SK-N-SH treated with all-trans-retinoic acid at 6 μM for 48 hours (cell line): ENCODE measurements around the gene MYH14.

Source experiments
- ATAC-seq: fragments of 200-7000 bp; cut with Tn5 transposase; 3 replicates; pipeline ENCODE4 v1.9.1; 2020; ENCODE audit warnings: mild to moderate bottlenecking, moderate library complexity
- ARNTL ChIP-seq: fragments of 450-650 bp; formaldehyde crosslinking; IDR thresholded peaks from 2 replicates; pipeline ENCODE4 v1.5.0; 2020; ENCODE audit warnings: low read depth, mild to moderate bottlenecking, moderate library complexity, borderline replicate concordance
- BACH2 ChIP-seq: fragments of 250-450 bp; sonication (Bioruptor Pico); IDR thresholded peaks from 2 replicates; pipeline ENCODE4 v1.9.0; 2021; ENCODE audit warnings: mild to moderate bottlenecking, borderline replicate concordance
- ESRRG ChIP-seq: fragments of 250-450 bp; sonication (Bioruptor Pico); IDR thresholded peaks from 2 replicates; pipeline ENCODE4 v1.6.1; 2021; ENCODE audit warnings: mild to moderate bottlenecking
- GLIS3 ChIP-seq: fragments of 250-450 bp; sonication (Bioruptor Pico); IDR thresholded peaks from 2 replicates; pipeline ENCODE4 v1.5.0; 2020; ENCODE audit warnings: mild to moderate bottlenecking, moderate library complexity
- OSR1 ChIP-seq: fragments of 250-450 bp; sonication (Bioruptor Pico); IDR thresholded peaks from 2 replicates; pipeline ENCODE4 v1.8.0; 2022; ENCODE audit warnings: moderate library complexity, mild to moderate bottlenecking, inconsistent platforms
- PPARA ChIP-seq: fragments of 250-450 bp; sonication (Bioruptor Pico); IDR thresholded peaks from 2 replicates; pipeline ENCODE4 v1.5.0; 2020; ENCODE audit warnings: mild to moderate bottlenecking, borderline replicate concordance
- RARB ChIP-seq: fragments of 250-450 bp; sonication (Bioruptor Pico); IDR thresholded peaks from 2 replicates; pipeline ENCODE4 v1.8.0; 2021; ENCODE audit warnings: mild to moderate bottlenecking, moderate library complexity
- SNAI2 ChIP-seq: fragments of 250-450 bp; sonication (Bioruptor Pico); IDR thresholded peaks from 2 replicates; pipeline ENCODE4 v1.5.0; 2020; ENCODE audit warnings: mild to moderate bottlenecking, moderate library complexity
- TCF4 ChIP-seq: fragments of 250-450 bp; sonication (Bioruptor Pico); IDR thresholded peaks from 2 replicates; pipeline ENCODE4 v1.8.0; 2021; ENCODE audit warnings: mild to moderate bottlenecking, moderate library complexity, borderline replicate concordance
- TOX ChIP-seq: fragments of 250-450 bp; sonication (Bioruptor Pico); IDR thresholded peaks from 2 replicates; pipeline ENCODE4 v1.8.0; 2021; ENCODE audit warnings: mild to moderate bottlenecking, moderate library complexity, borderline replicate concordance
- ZC3H10 ChIP-seq: fragments of 250-450 bp; sonication (Bioruptor Pico); IDR thresholded peaks from 2 replicates; pipeline ENCODE4 v1.5.1; 2021; ENCODE audit warnings: mild to moderate bottlenecking, moderate library complexity
- ZFP3 ChIP-seq: fragments of 250-450 bp; sonication (Bioruptor Pico); IDR thresholded peaks from 2 replicates; pipeline ENCODE4 v1.5.0; 2020; ENCODE audit warnings: mild to moderate bottlenecking, moderate library complexity
- ZFP30 ChIP-seq: fragments of 450-650 bp; formaldehyde crosslinking; IDR thresholded peaks from 2 replicates; pipeline ENCODE4 v1.5.0; 2022; ENCODE audit warnings: mild to moderate bottlenecking, moderate library complexity
- ZNF565 ChIP-seq: fragments of 450-650 bp; formaldehyde crosslinking; conservative IDR thresholded peaks from 2 replicates; pipeline ENCODE4 v1.5.0; 2020; ENCODE audit warnings: low read depth, mild to moderate bottlenecking, moderate library complexity
- ZNF70 ChIP-seq: fragments of 450-650 bp; formaldehyde crosslinking; IDR thresholded peaks from 2 replicates; pipeline ENCODE4 v1.5.0; 2020; ENCODE audit warnings: mild to moderate bottlenecking, moderate library complexity
- ZNF8 ChIP-seq: fragments of 450-650 bp; formaldehyde crosslinking; IDR thresholded peaks from 2 replicates; pipeline ENCODE4 v1.5.0; 2020; ENCODE audit warnings: mild to moderate bottlenecking, moderate library complexity
- TF ChIP-seq, protein P1 (sequence below): fragments of 250-450 bp; sonication (Bioruptor Pico); IDR thresholded peaks from 2 replicates; pipeline ENCODE4 v1.5.0; 2020; ENCODE audit warnings: mild to moderate bottlenecking, moderate library complexity
- TF ChIP-seq, protein P2 (sequence below): fragments of 250-450 bp; sonication (Bioruptor Pico); IDR thresholded peaks from 2 replicates; pipeline ENCODE4 v1.5.1; 2020; ENCODE audit warnings: low read depth, mild to moderate bottlenecking, moderate library complexity
- TF ChIP-seq, protein P3 (sequence below): fragments of 250-450 bp; sonication (Bioruptor Pico); IDR thresholded peaks from 2 replicates; pipeline ENCODE4 v1.5.1; 2021; ENCODE audit warnings: mild to moderate bottlenecking, moderate library complexity
- TF ChIP-seq, protein P4 (sequence below): fragments of 250-450 bp; sonication (Bioruptor Pico); IDR thresholded peaks from 2 replicates; pipeline ENCODE4 v1.8.0; 2020; ENCODE audit warnings: mild to moderate bottlenecking, moderate library complexity, borderline replicate concordance

The MYH14 gene

DNA sequence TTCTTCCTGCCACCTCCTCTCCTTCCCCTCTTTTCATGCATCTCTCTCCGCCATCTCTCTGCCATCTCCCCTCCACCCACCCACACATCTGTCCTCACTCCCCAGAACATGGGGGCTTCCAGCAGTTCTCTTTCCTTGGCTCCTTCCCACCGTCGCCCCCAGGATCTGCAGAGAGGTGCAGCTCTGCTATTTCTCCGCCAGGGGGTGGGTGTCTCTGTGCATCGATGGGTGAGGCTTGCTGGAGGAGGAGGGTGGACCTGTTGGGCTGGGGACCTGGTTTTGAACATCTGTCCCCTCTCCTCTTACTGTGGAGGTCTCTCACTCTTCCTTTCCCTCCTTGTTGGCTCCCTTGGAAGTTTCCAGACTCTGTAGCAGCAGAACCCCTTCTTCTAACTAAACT, 51.7 kb downstream of the MYH14 start:
- TF ChIP-seq ZNF70 (no peak), ZNF565 (CRISPR knock-in tag) (no peak), SNAI2 (CRISPR knock-in tag) (no peak), ZNF8 (CRISPR knock-in tag) (no peak), OSR1 (CRISPR knock-in tag) (no peak), ARNTL (CRISPR knock-in tag) (no peak), RARB (no peak), BACH2 (no peak), TCF4 (CRISPR knock-in tag) (no peak)
- TF ChIP-seq, protein P1, sequence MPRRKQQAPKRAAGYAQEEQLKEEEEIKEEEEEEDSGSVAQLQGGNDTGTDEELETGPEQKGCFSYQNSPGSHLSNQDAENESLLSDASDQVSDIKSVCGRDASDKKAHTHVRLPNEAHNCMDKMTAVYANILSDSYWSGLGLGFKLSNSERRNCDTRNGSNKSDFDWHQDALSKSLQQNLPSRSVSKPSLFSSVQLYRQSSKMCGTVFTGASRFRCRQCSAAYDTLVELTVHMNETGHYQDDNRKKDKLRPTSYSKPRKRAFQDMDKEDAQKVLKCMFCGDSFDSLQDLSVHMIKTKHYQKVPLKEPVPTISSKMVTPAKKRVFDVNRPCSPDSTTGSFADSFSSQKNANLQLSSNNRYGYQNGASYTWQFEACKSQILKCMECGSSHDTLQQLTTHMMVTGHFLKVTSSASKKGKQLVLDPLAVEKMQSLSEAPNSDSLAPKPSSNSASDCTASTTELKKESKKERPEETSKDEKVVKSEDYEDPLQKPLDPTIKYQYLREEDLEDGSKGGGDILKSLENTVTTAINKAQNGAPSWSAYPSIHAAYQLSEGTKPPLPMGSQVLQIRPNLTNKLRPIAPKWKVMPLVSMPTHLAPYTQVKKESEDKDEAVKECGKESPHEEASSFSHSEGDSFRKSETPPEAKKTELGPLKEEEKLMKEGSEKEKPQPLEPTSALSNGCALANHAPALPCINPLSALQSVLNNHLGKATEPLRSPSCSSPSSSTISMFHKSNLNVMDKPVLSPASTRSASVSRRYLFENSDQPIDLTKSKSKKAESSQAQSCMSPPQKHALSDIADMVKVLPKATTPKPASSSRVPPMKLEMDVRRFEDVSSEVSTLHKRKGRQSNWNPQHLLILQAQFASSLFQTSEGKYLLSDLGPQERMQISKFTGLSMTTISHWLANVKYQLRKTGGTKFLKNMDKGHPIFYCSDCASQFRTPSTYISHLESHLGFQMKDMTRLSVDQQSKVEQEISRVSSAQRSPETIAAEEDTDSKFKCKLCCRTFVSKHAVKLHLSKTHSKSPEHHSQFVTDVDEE, result no peak
- TF ChIP-seq, protein P2, sequence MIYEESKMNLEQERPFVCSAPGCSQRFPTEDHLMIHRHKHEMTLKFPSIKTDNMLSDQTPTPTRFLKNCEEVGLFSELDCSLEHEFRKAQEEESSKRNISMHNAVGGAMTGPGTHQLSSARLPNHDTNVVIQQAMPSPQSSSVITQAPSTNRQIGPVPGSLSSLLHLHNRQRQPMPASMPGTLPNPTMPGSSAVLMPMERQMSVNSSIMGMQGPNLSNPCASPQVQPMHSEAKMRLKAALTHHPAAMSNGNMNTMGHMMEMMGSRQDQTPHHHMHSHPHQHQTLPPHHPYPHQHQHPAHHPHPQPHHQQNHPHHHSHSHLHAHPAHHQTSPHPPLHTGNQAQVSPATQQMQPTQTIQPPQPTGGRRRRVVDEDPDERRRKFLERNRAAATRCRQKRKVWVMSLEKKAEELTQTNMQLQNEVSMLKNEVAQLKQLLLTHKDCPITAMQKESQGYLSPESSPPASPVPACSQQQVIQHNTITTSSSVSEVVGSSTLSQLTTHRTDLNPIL, result no peak
- TF ChIP-seq, protein P3, sequence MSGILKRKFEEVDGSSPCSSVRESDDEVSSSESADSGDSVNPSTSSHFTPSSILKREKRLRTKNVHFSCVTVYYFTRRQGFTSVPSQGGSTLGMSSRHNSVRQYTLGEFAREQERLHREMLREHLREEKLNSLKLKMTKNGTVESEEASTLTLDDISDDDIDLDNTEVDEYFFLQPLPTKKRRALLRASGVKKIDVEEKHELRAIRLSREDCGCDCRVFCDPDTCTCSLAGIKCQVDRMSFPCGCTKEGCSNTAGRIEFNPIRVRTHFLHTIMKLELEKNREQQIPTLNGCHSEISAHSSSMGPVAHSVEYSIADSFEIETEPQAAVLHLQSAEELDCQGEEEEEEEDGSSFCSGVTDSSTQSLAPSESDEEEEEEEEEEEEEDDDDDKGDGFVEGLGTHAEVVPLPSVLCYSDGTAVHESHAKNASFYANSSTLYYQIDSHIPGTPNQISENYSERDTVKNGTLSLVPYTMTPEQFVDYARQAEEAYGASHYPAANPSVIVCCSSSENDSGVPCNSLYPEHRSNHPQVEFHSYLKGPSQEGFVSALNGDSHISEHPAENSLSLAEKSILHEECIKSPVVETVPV, result no peak
- no peak for ATAC-seq

DNA sequence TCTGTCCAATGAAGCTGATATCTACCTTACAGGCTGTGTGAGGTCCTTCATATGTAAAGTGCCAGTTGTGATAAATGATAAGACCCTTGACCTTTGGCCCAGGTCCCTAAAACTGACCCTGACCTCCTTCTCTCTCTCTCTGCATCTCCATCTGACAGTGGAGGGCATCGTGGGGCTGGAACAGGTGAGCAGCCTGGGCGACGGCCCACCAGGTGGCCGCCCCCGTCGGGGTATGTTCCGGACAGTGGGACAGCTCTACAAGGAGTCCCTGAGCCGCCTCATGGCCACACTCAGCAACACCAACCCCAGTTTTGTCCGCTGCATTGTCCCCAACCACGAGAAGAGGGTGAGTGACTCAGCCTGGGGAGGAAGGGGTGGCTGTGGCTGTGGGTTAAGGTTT, 53.7 kb downstream of the MYH14 start:
- TF ChIP-seq OSR1 (CRISPR knock-in tag), result no peak
- TF ChIP-seq ZNF70, result no peak
- no peak for TF ChIP-seq ZFP30 (CRISPR knock-in tag)
- TF ChIP-seq ZNF8 (CRISPR knock-in tag), result no peak
- TF ChIP-seq, protein P2, result no peak
- no peak for TF ChIP-seq SNAI2 (CRISPR knock-in tag)
- TF ChIP-seq, protein P1, result no peak
- TF ChIP-seq PPARA (CRISPR knock-in tag), result no peak
- no peak for TF ChIP-seq ZC3H10 (CRISPR knock-in tag)
- TF ChIP-seq GLIS3 (CRISPR knock-in tag), result no peak
- TF ChIP-seq, protein P3, result no peak
- no peak for TF ChIP-seq TCF4 (CRISPR knock-in tag)
- no peak for TF ChIP-seq ZFP3 (CRISPR knock-in tag)
- no peak for TF ChIP-seq RARB
- TF ChIP-seq TOX, result no peak
- no peak for TF ChIP-seq BACH2
- TF ChIP-seq ARNTL (CRISPR knock-in tag), result no peak
- TF ChIP-seq, protein P4, sequence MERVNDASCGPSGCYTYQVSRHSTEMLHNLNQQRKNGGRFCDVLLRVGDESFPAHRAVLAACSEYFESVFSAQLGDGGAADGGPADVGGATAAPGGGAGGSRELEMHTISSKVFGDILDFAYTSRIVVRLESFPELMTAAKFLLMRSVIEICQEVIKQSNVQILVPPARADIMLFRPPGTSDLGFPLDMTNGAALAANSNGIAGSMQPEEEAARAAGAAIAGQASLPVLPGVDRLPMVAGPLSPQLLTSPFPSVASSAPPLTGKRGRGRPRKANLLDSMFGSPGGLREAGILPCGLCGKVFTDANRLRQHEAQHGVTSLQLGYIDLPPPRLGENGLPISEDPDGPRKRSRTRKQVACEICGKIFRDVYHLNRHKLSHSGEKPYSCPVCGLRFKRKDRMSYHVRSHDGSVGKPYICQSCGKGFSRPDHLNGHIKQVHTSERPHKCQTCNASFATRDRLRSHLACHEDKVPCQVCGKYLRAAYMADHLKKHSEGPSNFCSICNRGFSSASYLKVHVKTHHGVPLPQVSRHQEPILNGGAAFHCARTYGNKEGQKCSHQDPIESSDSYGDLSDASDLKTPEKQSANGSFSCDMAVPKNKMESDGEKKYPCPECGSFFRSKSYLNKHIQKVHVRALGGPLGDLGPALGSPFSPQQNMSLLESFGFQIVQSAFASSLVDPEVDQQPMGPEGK (CRISPR knock-in tag), result no peak
- no peak for TF ChIP-seq ESRRG (CRISPR knock-in tag)
- ATAC-seq, result no peak
